BE2C (cell line): ENCODE measurements around the gene B3GNT8.
"Not testable (repeated sequence)": the region's sequence is repeated elsewhere in the genome, so short reads cannot be mapped to it uniquely, and the experiment has no call there.

ENCODE experiments used
- DNase-seq: peaks from one replicate; pipeline ENCODE4 v3.0.0-alpha.2; 2020
- H3K27me3 ChIP-seq: fragments of 250-450 bp; sonication (Bioruptor Pico); 2 replicates; pipeline ENCODE4 v1.5.1; 2020; ENCODE audit warnings: mild to moderate bottlenecking
- H3K36me3 ChIP-seq: fragments of 250-450 bp; sonication (Bioruptor Pico); 2 replicates; pipeline ENCODE4 v1.5.1; 2020; ENCODE audit warnings: mild to moderate bottlenecking
- H3K4me1 ChIP-seq: fragments of 250-450 bp; sonication (Bioruptor Pico); 2 replicates; pipeline ENCODE4 v1.5.1; 2020
- H3K4me3 ChIP-seq: 2 replicates; pipeline ENCODE4 v1.5.1; 2011; ENCODE audit warnings: low read depth, low read length
- H3K9me3 ChIP-seq: fragments of 250-450 bp; sonication (Bioruptor Pico); 2 replicates; pipeline ENCODE4 v1.5.1; 2020
- CTCF ChIP-seq: IDR thresholded peaks from 2 replicates; pipeline ENCODE4 v1.5.1; 2012; ENCODE audit warnings: mild to moderate bottlenecking, low read depth, low read length

Gene B3GNT8

GRCh38 chr19:41413947-41414346 is 13.2 kb downstream of the B3GNT8 start:
- peaks cover 41% of the 10 kb centered on the region for H3K36me3 ChIP-seq
- H3K4me3 ChIP-seq: no peak overlapping the region
- H3K27me3 ChIP-seq: no peaks in the 10 kb centered on the region
- H3K9me3 ChIP-seq: no peaks in the 10 kb centered on the region
- no peak for DNase-seq
- no peak for TF ChIP-seq CTCF
- H3K4me1 ChIP-seq: peaks cover 12% of the 10 kb centered on the region

DNA sequence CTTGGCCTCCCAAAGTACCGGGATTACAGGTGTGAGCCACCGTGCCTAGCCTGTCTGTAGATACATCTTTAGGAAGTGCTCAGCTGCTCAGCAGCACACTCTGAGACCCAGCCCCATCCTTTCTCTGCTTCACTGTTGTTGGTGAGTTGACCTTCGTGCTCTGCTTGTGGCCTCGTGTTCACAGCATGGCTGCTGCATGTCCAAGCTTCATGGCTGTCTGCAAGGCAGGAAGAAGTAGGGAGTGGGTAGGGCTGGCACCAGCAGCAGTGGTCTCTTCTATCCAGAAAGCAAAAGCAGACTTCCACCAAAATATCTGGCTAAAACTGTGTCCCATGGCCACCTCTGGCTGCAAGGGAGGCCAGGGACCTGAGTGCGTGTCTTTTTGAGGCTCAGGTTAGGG is 14.2 kb downstream of the B3GNT8 start:
- Histone ChIP-seq H3K4me3 (no peak overlapping the region), H3K36me3 (peaks cover 39% of the 10 kb centered on the region), H3K9me3 (no peaks in the 10 kb centered on the region), H3K27me3 (no peaks in the 10 kb centered on the region), H3K4me1 (peaks cover 12% of the 10 kb centered on the region)
- no peak for TF ChIP-seq CTCF
- no peak for DNase-seq

- peak; percentile 41 for DNase-seq
- no peaks in the 10 kb centered on the region for H3K9me3 ChIP-seq
- H3K36me3 ChIP-seq: peaks cover 36% of the 10 kb centered on the region
- TF ChIP-seq CTCF: no peak
- peaks cover 12% of the 10 kb centered on the region for H3K4me1 ChIP-seq
- H3K4me3 ChIP-seq: no peak overlapping the region
- no peaks in the 10 kb centered on the region for H3K27me3 ChIP-seq
These were observed 15.3 kb downstream of the B3GNT8 start for GRCh38 chr19:41411968-41412265.

- H3K27me3 ChIP-seq: no peaks in the 10 kb centered on the region
- no peaks in the 10 kb centered on the region for H3K9me3 ChIP-seq
- H3K4me3 ChIP-seq: no peak overlapping the region
- no peak for TF ChIP-seq CTCF
- H3K36me3 ChIP-seq: peaks cover 34% of the 10 kb centered on the region
- DNase-seq: no peak
- peaks cover 12% of the 10 kb centered on the region for H3K4me1 ChIP-seq
These were observed 15.8 kb downstream of the B3GNT8 start for GRCh38 chr19:41411100-41411967.

- H3K4me3 ChIP-seq: no peak overlapping the region
- no peaks in the 10 kb centered on the region for H3K9me3 ChIP-seq
- no peak for DNase-seq
- TF ChIP-seq CTCF: no peak
- no peaks in the 10 kb centered on the region for H3K27me3 ChIP-seq
- H3K36me3 ChIP-seq: peaks cover 31% of the 10 kb centered on the region
- H3K4me1 ChIP-seq: peaks cover 12% of the 10 kb centered on the region
These were observed 16.7 kb downstream of the B3GNT8 start for GRCh38 chr19:41410336-41411054.

GRCh38 chr19:41409288-41409687 is 17.9 kb downstream of the B3GNT8 start:
- no peak for DNase-seq
- H3K9me3 ChIP-seq: no peaks in the 10 kb centered on the region
- no peaks in the 10 kb centered on the region for H3K27me3 ChIP-seq
- no peak overlapping the region for H3K4me3 ChIP-seq
- H3K36me3 ChIP-seq: peaks cover 21% of the 10 kb centered on the region
- no peak for TF ChIP-seq CTCF
- H3K4me1 ChIP-seq: peaks cover 8% of the 10 kb centered on the region

GRCh38 chr19:41408846-41409245 is 18.3 kb downstream of the B3GNT8 start:
- not testable (repeated sequence) for H3K4me1 ChIP-seq, H3K9me3 ChIP-seq, DNase-seq, H3K4me3 ChIP-seq, H3K27me3 ChIP-seq
- peaks cover 21% of the 10 kb centered on the region for H3K36me3 ChIP-seq
